Measurements from ENCODE around the gene BCAS3. TPM values are rescaled to one million over a fixed set of nuclear protein-coding genes. Genes with fewer than 3 reads are reported as not detected.
"Not testable (repeated sequence)": the region's sequence is repeated elsewhere in the genome, so short reads cannot be mapped to it uniquely, and the experiment has no call there.

BCAS3 gene
- total RNA-seq, 2 donors from 2014 or later = 28.0 to 33.4 TPM

DNA sequence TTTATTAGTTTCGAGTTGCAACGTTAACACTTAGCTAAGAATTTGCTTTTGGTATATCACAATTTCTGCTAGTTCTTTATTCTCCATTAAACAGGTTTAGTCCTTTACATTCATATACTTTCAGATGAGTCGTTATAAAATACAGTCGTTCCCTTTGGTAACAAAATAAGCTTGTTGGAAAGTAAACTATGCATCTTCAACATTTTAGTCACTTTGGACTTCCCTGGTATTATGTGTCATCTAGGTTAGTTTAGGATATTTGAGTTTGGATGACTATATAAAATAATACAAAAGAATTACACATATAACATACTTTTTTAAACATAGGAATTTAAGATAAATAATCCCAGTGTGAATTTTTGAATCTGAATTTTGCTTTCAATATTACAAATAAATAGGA, 351.5 kb downstream of the BCAS3 start:
- DNase-seq = no peak

GRCh38 chr17:61040666-61041065, 363.0 kb downstream of the BCAS3 start:
- DNase-seq (no peak), ATAC-seq (replicated peaks in 1 of 2) (no peak)
- peaks cover 2 to 6% of the 10 kb centered on the region in 2 donors for H3K36me3 Mint-ChIP-seq (ENCODE audit: insufficient read depth in 2 of 2)
- H3K27ac Mint-ChIP-seq = no peak overlapping the region
- no peak overlapping the region for H3K4me3 Mint-ChIP-seq
- no peaks in the 10 kb centered on the region for H3K9me3 Mint-ChIP-seq
- no peaks in the 10 kb centered on the region for H3K27me3 Mint-ChIP-seq (ENCODE audit: low read depth)
- no peaks in the 10 kb centered on the region for H3K4me1 Mint-ChIP-seq (ENCODE audit: low read depth)

More for the DNA sequence above, 351.5 kb downstream of the BCAS3 start:
- ATAC-seq (replicated peaks in 1 of 2) = no peak
- Mint-ChIP-seq H3K36me3 (ENCODE audit: insufficient read depth in 2 of 2) (no peaks in the 10 kb centered on the region), H3K9me3 (no peaks in the 10 kb centered on the region), H3K4me1 (ENCODE audit: low read depth) (peaks cover 12% of the 10 kb centered on the region), H3K4me3 (no peak overlapping the region), H3K27me3 (ENCODE audit: low read depth) (no peaks in the 10 kb centered on the region), H3K27ac (no peak overlapping the region)

- not testable (repeated sequence) for ATAC-seq (replicated peaks in 1 of 2); H3K4me1 Mint-ChIP-seq (ENCODE audit: low read depth)
Measured at GRCh38 chr17:61042348-61042747, 364.7 kb downstream of the BCAS3 start.

DNA sequence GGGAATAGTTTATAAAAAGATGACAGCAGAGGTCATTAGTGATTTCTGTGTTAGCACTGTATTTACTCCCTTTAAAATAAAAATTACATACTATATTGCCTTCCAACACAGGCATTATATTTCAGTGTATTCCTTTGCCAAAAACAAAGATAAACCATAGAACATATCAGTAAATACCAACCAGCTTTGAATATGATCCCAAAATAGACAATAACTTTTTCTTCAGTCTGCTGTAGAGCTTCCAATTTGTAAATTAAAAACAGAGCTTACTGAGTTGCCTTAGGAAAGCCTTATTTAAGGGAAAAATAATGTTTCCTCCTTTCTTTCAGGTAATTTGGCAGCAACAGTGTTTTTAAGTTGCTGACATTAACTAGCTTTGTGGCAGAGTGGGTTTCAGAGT, 369.9 kb downstream of the BCAS3 start:
- H3K36me3 Mint-ChIP-seq (ENCODE audit: insufficient read depth in 2 of 2) = no peaks in the 10 kb centered on the region
- H3K9me3 Mint-ChIP-seq = no peaks in the 10 kb centered on the region
- no peak for ATAC-seq (replicated peaks in 1 of 2)
- H3K4me1 Mint-ChIP-seq (ENCODE audit: low read depth) = peaks cover 13% of the 10 kb centered on the region
- H3K27ac Mint-ChIP-seq = no peak overlapping the region
- no peak overlapping the region for H3K4me3 Mint-ChIP-seq
- H3K27me3 Mint-ChIP-seq (ENCODE audit: low read depth) = no peaks in the 10 kb centered on the region
- DNase-seq = no peak

More at GRCh38 chr17:61042348-61042747, 364.7 kb downstream of the BCAS3 start:
- not testable (repeated sequence) for H3K36me3 Mint-ChIP-seq (ENCODE audit: insufficient read depth in 2 of 2); H3K27me3 Mint-ChIP-seq (ENCODE audit: low read depth); DNase-seq; H3K27ac Mint-ChIP-seq; H3K9me3 Mint-ChIP-seq; H3K4me3 Mint-ChIP-seq

DNA sequence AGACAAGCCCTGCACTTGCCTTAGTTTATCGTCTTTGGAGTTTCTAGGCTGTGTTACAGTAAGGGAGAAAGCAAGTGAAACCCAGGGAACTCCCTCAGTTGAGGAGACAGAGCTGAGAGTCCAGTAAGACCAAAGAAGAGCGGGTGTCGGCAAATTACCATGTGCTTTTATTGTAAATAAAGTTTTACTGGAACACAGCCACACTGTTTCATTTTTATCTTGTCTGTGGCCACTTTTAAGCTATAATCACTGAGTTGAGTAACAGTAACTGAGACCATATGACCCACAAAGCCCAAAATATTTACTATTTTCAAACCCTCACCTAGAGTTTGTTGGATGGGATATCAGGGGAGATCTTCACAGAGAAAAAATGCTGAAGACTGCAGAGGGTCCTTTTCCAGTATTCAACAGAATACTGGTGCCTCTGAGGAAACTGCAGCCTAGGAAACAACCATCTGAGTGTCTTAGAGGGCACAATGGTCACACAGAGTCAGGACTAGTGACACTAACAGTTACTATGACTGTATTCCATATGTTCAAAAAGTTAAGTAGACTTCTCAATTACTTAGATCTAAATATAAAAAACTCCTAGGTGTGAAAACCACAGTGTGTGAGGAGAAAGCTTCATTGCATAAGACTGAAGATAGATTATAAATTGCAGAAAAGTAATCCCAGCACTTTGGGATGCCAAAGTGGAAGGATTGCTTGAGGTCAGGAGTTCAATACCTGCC, 370.9 kb downstream of the BCAS3 start:
- H3K27ac Mint-ChIP-seq = peak overlapping the region; percentile 77
- no peaks in the 10 kb centered on the region for H3K9me3 Mint-ChIP-seq
- peak; percentile 50 to 84 for ATAC-seq (replicated peaks in 1 of 2)

DNA sequence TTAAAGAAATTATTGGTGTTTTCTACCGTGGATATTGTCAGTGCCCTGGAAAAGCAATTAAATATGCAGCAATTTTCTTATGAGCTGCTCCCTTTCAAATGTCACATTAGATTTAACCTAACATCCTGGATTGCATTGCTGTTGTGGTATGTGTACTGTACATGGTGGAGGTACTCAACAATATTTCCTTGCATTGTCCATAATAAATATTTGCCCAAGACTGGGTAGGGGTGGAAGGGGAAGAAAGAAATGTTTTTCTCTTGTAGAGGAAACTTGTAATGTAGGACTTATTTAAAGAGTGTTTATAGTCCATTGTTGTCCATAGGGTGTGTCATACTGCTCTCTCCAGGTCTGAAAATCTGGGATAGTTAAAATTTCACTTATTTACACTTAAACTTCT, 375.8 kb downstream of the BCAS3 start:
- no peaks in the 10 kb centered on the region for H3K9me3 Mint-ChIP-seq
- no peak for ATAC-seq (replicated peaks in 1 of 2)

More for the DNA sequence above, 370.9 kb downstream of the BCAS3 start:
- peak overlapping the region in 1 of 2 donors; percentile 37 for H3K4me3 Mint-ChIP-seq
- DNase-seq = no peak
- H3K36me3 Mint-ChIP-seq (ENCODE audit: insufficient read depth in 2 of 2) = no peaks in the 10 kb centered on the region
- no peaks in the 10 kb centered on the region for H3K27me3 Mint-ChIP-seq (ENCODE audit: low read depth)
- H3K4me1 Mint-ChIP-seq (ENCODE audit: low read depth) = peaks cover 13% of the 10 kb centered on the region

DNA sequence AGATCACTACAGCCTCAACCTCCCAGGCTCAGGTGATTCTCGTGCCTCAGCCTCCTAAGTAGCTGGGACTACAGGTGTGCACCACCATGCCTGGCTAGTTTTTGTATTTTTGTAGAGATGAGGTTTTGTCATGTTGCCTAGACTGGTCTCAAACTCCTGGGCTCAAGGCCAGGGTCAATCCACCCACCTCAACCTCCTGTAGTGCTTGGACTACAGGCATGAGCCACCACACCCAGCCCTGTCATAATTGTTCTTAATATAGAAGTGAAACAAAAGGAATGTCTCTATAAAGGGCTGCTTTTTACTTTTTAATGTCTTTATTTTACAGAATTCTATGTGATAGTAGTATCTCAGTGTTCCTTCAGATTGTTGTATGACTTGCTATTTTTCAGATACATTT, 376.8 kb downstream of the BCAS3 start:
- no peaks in the 10 kb centered on the region for H3K9me3 Mint-ChIP-seq
- no peaks in the 10 kb centered on the region for H3K36me3 Mint-ChIP-seq (ENCODE audit: insufficient read depth in 2 of 2)
- no peaks in the 10 kb centered on the region for H3K27me3 Mint-ChIP-seq (ENCODE audit: low read depth)
- DNase-seq = no peak
- peaks cover 18% of the 10 kb centered on the region for H3K4me1 Mint-ChIP-seq (ENCODE audit: low read depth)
- no peak overlapping the region for H3K4me3 Mint-ChIP-seq
- ATAC-seq (replicated peaks in 1 of 2) = no peak
- no peak overlapping the region for H3K27ac Mint-ChIP-seq

More for the DNA sequence above, 375.8 kb downstream of the BCAS3 start:
- no peaks in the 10 kb centered on the region for H3K36me3 Mint-ChIP-seq (ENCODE audit: insufficient read depth in 2 of 2)
- no peak overlapping the region for H3K27ac Mint-ChIP-seq
- no peak for DNase-seq
- H3K4me3 Mint-ChIP-seq = no peak overlapping the region
- H3K27me3 Mint-ChIP-seq (ENCODE audit: low read depth) = no peaks in the 10 kb centered on the region
- H3K4me1 Mint-ChIP-seq (ENCODE audit: low read depth) = peaks cover 23% of the 10 kb centered on the region

DNA sequence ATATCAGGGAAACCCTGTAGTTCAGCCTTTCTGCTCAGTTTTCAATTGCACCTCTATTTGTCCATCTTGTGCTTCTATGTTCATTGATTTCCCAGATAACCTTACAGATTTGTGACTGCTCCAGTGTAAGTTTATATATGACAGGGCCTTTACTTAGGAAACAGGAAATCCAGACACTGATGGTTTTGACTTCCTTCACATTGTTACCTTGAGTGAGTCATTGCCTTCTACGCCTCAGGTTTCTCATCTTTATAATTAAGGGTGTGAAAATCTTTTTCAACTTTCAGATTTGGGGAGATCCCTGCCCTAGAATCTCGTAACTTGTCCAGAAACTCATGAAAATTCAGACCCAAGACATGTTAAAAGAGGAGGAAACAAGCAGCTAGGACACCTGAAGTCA, 379.6 kb downstream of the BCAS3 start:
- Mint-ChIP-seq H3K4me3 (peak overlapping the region in 1 of 2 donors; percentile 40), H3K27me3 (ENCODE audit: low read depth) (no peaks in the 10 kb centered on the region), H3K4me1 (ENCODE audit: low read depth) (peaks cover 18% of the 10 kb centered on the region), H3K27ac (no peak overlapping the region), H3K9me3 (no peaks in the 10 kb centered on the region), H3K36me3 (ENCODE audit: insufficient read depth in 2 of 2) (no peaks in the 10 kb centered on the region)
- ATAC-seq (replicated peaks in 1 of 2) (peak; percentile 67 to 84), DNase-seq (no peak)

GRCh38 chr17:61058066-61058465, 380.4 kb downstream of the BCAS3 start:
- DNase-seq = no peak

GRCh38 chr17:61063528-61063927, 385.9 kb downstream of the BCAS3 start:
- Mint-ChIP-seq H3K27ac (no peak overlapping the region), H3K4me3 (no peak overlapping the region), H3K9me3 (peaks cover 0 to 2% of the 10 kb centered on the region in 2 donors), H3K4me1 (ENCODE audit: low read depth) (no peaks in the 10 kb centered on the region), H3K27me3 (ENCODE audit: low read depth) (no peaks in the 10 kb centered on the region), H3K36me3 (ENCODE audit: insufficient read depth in 2 of 2) (no peaks in the 10 kb centered on the region)
- ATAC-seq (replicated peaks in 1 of 2) = no peak
- DNase-seq = no peak

More at GRCh38 chr17:61058066-61058465, 380.4 kb downstream of the BCAS3 start:
- H3K4me1 Mint-ChIP-seq (ENCODE audit: low read depth) = peaks cover 18% of the 10 kb centered on the region
- no peak overlapping the region for H3K27ac Mint-ChIP-seq
- no peak for ATAC-seq (replicated peaks in 1 of 2)
- no peaks in the 10 kb centered on the region for H3K36me3 Mint-ChIP-seq (ENCODE audit: insufficient read depth in 2 of 2)
- H3K9me3 Mint-ChIP-seq = no peaks in the 10 kb centered on the region
- no peaks in the 10 kb centered on the region for H3K27me3 Mint-ChIP-seq (ENCODE audit: low read depth)
- peak overlapping the region in 1 of 2 donors; percentile 10 for H3K4me3 Mint-ChIP-seq

- no peak overlapping the region for H3K27ac Mint-ChIP-seq
- ATAC-seq (replicated peaks in 1 of 2) (no peak), DNase-seq (no peak)
- peaks cover 0 to 6% of the 10 kb centered on the region in 2 donors for H3K9me3 Mint-ChIP-seq
- no peaks in the 10 kb centered on the region for H3K27me3 Mint-ChIP-seq (ENCODE audit: low read depth)
- H3K36me3 Mint-ChIP-seq (ENCODE audit: insufficient read depth in 2 of 2) = peaks cover 0 to 3% of the 10 kb centered on the region in 2 donors
- no peaks in the 10 kb centered on the region for H3K4me1 Mint-ChIP-seq (ENCODE audit: low read depth)
- H3K4me3 Mint-ChIP-seq = no peak overlapping the region
Measured at GRCh38 chr17:61064087-61064951, 386.7 kb downstream of the BCAS3 start.

DNA sequence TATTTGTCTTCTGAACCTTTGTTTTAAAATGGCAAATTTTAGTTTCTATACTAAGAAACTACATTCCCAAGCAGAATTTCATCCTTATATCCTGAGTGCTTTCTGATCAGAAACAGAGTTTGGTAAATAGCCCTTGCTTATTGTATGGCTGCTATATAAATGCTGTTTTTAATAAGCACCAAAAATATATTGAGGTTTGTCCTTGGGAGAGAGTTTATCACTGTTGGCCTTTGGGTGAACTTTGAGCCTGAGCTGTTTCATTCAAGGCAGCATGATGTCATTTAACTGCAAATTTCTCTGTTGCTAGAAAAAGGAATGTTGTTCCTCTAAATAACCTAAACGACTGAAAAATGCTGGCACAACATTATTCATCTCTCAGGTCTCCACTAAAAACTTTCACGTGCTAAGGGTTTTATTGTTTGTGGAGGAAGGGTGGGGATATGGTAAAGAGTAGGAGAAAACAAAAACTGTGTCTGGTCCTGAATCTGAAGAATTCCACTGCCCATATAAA, 387.7 kb downstream of the BCAS3 start:
- no peak for ATAC-seq (replicated peaks in 1 of 2)
- no peaks in the 10 kb centered on the region for H3K4me1 Mint-ChIP-seq (ENCODE audit: low read depth)
- no peak for DNase-seq
- peak overlapping the region in 1 of 2 donors; percentile 59 for H3K4me3 Mint-ChIP-seq
- peaks cover 0 to 3% of the 10 kb centered on the region in 2 donors for H3K36me3 Mint-ChIP-seq (ENCODE audit: insufficient read depth in 2 of 2)
- H3K27ac Mint-ChIP-seq = peak overlapping the region; percentile 79
- peaks cover 0 to 6% of the 10 kb centered on the region in 2 donors for H3K9me3 Mint-ChIP-seq
- no peaks in the 10 kb centered on the region for H3K27me3 Mint-ChIP-seq (ENCODE audit: low read depth)

- peaks cover 6% of the 10 kb centered on the region for H3K4me1 Mint-ChIP-seq (ENCODE audit: low read depth)
Measured at GRCh38 chr17:61066062-61066461, 388.4 kb downstream of the BCAS3 start.

More at GRCh38 chr17:61066062-61066461, 388.4 kb downstream of the BCAS3 start:
- Mint-ChIP-seq H3K9me3 (peaks cover 0 to 6% of the 10 kb centered on the region in 2 donors), H3K27me3 (ENCODE audit: low read depth) (no peaks in the 10 kb centered on the region), H3K4me3 (no peak overlapping the region), H3K36me3 (ENCODE audit: insufficient read depth in 2 of 2) (peaks cover 0 to 3% of the 10 kb centered on the region in 2 donors), H3K27ac (no peak overlapping the region)
- ATAC-seq (replicated peaks in 1 of 2) (no peak), DNase-seq (no peak)

All from activated T-cell treated with anti-CD3 and anti-CD28 coated beads, Interleukin-2, amount 50 U/mL, for 72 hours (primary cell).